SU-DHL-6 (cell line): Measurements from ENCODE around the gene ZMIZ1.

Experiments
- EZH2phosphoT487 ChIP-seq: fragments of 200-600 bp; sonication (generic), shearing (Covaris generic); conservative IDR thresholded peaks from 2 replicates; pipeline ENCODE4 v1.6.1; 2018; ENCODE audit warnings: mild to moderate bottlenecking, antibody characterized with exemption, low read length, moderate library complexity, mixed read lengths
- TF ChIP-seq, protein P1 (sequence below): fragments of 200-600 bp; sonication (generic); IDR thresholded peaks from one replicate; pipeline ENCODE4 v1.5.1; 2017; ENCODE audit warnings: antibody characterized with exemption, mild to moderate bottlenecking, low read length, moderate library complexity; ENCODE audit not compliant: insufficient read depth, poor library complexity, severe bottlenecking

DNA sequence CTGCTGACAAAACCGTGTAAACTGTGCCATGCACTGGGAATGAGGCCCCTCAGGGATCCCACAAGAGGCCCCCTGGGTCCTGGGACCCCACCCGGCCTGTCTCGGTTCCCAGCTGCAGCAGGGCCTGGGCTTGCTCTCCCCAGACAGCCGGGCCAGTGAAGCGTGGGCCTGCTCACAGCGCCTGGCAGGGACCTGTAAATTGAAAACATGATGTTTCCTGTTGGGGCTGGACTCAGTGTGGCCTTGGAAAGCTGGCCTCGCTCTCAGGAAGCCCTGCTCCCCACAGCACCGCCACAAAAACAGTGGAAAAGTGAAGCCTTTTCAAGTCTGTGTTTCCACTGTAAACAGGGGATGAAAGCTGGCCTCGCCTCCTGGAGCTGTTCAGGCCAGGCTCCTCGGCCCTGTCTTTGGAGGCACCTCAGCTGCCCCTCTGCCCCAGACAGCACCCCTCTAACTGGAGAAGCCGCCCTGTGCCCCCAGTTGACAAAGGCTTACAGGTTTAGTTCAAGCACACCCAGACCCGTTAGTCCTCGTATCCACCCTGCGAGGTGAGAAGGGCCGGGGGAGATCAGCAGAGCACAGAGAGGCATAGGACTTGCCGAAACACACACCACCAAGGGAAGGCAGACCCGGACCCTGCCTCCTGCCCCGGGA, 108.3 kb downstream of the ZMIZ1 start:
- TF ChIP-seq, protein P1, sequence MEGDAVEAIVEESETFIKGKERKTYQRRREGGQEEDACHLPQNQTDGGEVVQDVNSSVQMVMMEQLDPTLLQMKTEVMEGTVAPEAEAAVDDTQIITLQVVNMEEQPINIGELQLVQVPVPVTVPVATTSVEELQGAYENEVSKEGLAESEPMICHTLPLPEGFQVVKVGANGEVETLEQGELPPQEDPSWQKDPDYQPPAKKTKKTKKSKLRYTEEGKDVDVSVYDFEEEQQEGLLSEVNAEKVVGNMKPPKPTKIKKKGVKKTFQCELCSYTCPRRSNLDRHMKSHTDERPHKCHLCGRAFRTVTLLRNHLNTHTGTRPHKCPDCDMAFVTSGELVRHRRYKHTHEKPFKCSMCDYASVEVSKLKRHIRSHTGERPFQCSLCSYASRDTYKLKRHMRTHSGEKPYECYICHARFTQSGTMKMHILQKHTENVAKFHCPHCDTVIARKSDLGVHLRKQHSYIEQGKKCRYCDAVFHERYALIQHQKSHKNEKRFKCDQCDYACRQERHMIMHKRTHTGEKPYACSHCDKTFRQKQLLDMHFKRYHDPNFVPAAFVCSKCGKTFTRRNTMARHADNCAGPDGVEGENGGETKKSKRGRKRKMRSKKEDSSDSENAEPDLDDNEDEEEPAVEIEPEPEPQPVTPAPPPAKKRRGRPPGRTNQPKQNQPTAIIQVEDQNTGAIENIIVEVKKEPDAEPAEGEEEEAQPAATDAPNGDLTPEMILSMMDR: no peak
- TF ChIP-seq EZH2phosphoT487: no peak
